Neural progenitor cell (in vitro differentiated cells): Measurements from ENCODE around the gene TMEM273. TPM values are rescaled to one million over a fixed set of nuclear protein-coding genes. Genes with fewer than 3 reads are reported as not detected.

Source experiments
- DNase-seq: peaks from one replicate; pipeline ENCODE4 v3.0.0-alpha.2; 2016; ENCODE audit warnings: low spot score
- H2AFZ ChIP-seq: fragments of 200-600 bp; sonication (generic); replicated peaks from 2 replicates; pipeline ENCODE4 v1.6.1; 2016; ENCODE audit warnings: antibody characterized with exemption
- H3F3A ChIP-seq: fragments of 200-600 bp; sonication (generic); 2 replicates; pipeline ENCODE4 v1.6.1; 2016; ENCODE audit warnings: antibody characterized with exemption, low read depth
- H3K27ac ChIP-seq: fragments of 200-600 bp; sonication (generic); 2 replicates; pipeline ENCODE4 v1.5.1; 2016; ENCODE audit warnings: mild to moderate bottlenecking
- H3K27me3 ChIP-seq: fragments of 200-600 bp; sonication (generic); 2 replicates; pipeline ENCODE4 v1.6.1; 2016; ENCODE audit warnings: mild to moderate bottlenecking, moderate library complexity
- H3K36me3 ChIP-seq: fragments of 200-600 bp; sonication (generic); 2 replicates; pipeline ENCODE4 v1.5.1; 2016
- H3K4me1 ChIP-seq: fragments of 200-600 bp; sonication (generic); 2 replicates; pipeline ENCODE4 v1.6.1; 2016; ENCODE audit warnings: mixed run types
- H3K4me2 ChIP-seq: fragments of 200-600 bp; sonication (generic); 2 replicates; pipeline ENCODE4 v1.6.1; 2016
- H3K4me3 ChIP-seq: fragments of 200-600 bp; sonication (generic); 2 replicates; pipeline ENCODE4 v1.5.1; 2016
- H3K79me2 ChIP-seq: fragments of 200-600 bp; sonication (generic); 2 replicates; pipeline ENCODE4 v1.6.1; 2016; ENCODE audit warnings: low read depth
- H3K9ac ChIP-seq: fragments of 200-600 bp; sonication (generic); 2 replicates; pipeline ENCODE4 v1.6.1; 2016
- H3K9me3 ChIP-seq: fragments of 200-600 bp; sonication (generic); 2 replicates; pipeline ENCODE4 v1.5.1; 2016; ENCODE audit warnings: low read depth
- H4K20me1 ChIP-seq: fragments of 200-600 bp; sonication (generic); 2 replicates; pipeline ENCODE4 v1.6.1; 2016; ENCODE audit warnings: low read depth
- H3K27ac Mint-ChIP-seq: 3 replicates; pipeline ENCODE4 v1.8.0; 2021; ENCODE audit warnings: mixed read lengths
- H3K27me3 Mint-ChIP-seq: 2 replicates; pipeline ENCODE4 v1.8.0; 2022; ENCODE audit warnings: low read depth, mild to moderate bottlenecking, inconsistent platforms, moderate library complexity, mixed read lengths; ENCODE audit not compliant: insufficient read depth
- H3K36me3 Mint-ChIP-seq: 3 replicates; pipeline ENCODE4 v1.8.0; 2021; ENCODE audit warnings: mixed read lengths
- H3K4me1 Mint-ChIP-seq: 3 replicates; pipeline ENCODE4 v1.8.0; 2021; ENCODE audit warnings: mixed read lengths
- H3K4me3 Mint-ChIP-seq: 3 replicates; pipeline ENCODE4 v1.8.0; 2021; ENCODE audit warnings: mild to moderate bottlenecking, moderate library complexity, mixed read lengths
- H3K9me3 Mint-ChIP-seq: 3 replicates; pipeline ENCODE4 v1.8.0; 2020; ENCODE audit warnings: mixed read lengths
- EZH2 ChIP-seq: fragments of 200-600 bp; sonication (generic); IDR thresholded peaks from 2 replicates; pipeline ENCODE4 v1.6.1; 2017; ENCODE audit warnings: antibody characterized with exemption, mild to moderate bottlenecking, moderate library complexity
- EZH2phosphoT487 ChIP-seq: fragments of 200-600 bp; sonication (generic); IDR thresholded peaks from 2 replicates; pipeline ENCODE4 v1.6.1; 2017; ENCODE audit warnings: antibody characterized with exemption
- total RNA-seq: library from RNA; depleted of rRNA; stranded (reverse); fragments of >200 nt; gene quantifications from 2 replicates; pipeline ENCODE4 v1.2.3, GENCODE V29; 2015; ENCODE audit warnings: low replicate concordance
- TF ChIP-seq, protein P1 (sequence below): fragments of 200-600 bp; sonication (generic); IDR thresholded peaks from 2 replicates; pipeline ENCODE4 v1.5.1; 2017; ENCODE audit warnings: antibody characterized with exemption, mild to moderate bottlenecking

Gene TMEM273
- total RNA-seq, 1 donor from 2014 or later, result not detected

GRCh38 chr10:49231086-49231820, 43.1 kb upstream of the TMEM273 start:
- peak; percentile 26 for DNase-seq
- H3K36me3 Mint-ChIP-seq, result no peaks in the 10 kb centered on the region
- Histone ChIP-seq H3K4me2 (no peak overlapping the region), H3K79me2 (no peaks in the 10 kb centered on the region), H3K9me3 (no peaks in the 10 kb centered on the region), H3K36me3 (no peaks in the 10 kb centered on the region), H3K4me1 (peaks cover 6% of the 10 kb centered on the region), H3K27me3 (peaks cover 17% of the 10 kb centered on the region), H3K27ac (no peak overlapping the region), H2AFZ (no peak overlapping the region), H3K4me3 (no peak overlapping the region), H3F3A (no peaks in the 10 kb centered on the region), H3K9ac (no peak overlapping the region), H4K20me1 (no peaks in the 10 kb centered on the region)
- peaks cover 9% of the 10 kb centered on the region for H3K27me3 Mint-ChIP-seq
- TF ChIP-seq, protein P1, sequence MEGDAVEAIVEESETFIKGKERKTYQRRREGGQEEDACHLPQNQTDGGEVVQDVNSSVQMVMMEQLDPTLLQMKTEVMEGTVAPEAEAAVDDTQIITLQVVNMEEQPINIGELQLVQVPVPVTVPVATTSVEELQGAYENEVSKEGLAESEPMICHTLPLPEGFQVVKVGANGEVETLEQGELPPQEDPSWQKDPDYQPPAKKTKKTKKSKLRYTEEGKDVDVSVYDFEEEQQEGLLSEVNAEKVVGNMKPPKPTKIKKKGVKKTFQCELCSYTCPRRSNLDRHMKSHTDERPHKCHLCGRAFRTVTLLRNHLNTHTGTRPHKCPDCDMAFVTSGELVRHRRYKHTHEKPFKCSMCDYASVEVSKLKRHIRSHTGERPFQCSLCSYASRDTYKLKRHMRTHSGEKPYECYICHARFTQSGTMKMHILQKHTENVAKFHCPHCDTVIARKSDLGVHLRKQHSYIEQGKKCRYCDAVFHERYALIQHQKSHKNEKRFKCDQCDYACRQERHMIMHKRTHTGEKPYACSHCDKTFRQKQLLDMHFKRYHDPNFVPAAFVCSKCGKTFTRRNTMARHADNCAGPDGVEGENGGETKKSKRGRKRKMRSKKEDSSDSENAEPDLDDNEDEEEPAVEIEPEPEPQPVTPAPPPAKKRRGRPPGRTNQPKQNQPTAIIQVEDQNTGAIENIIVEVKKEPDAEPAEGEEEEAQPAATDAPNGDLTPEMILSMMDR, result no peak
- TF ChIP-seq EZH2, result no peak
- TF ChIP-seq EZH2phosphoT487, result no peak
- peaks cover 2% of the 10 kb centered on the region for H3K9me3 Mint-ChIP-seq
- H3K4me1 Mint-ChIP-seq, result no peaks in the 10 kb centered on the region
- H3K27ac Mint-ChIP-seq, result no peak overlapping the region
- H3K4me3 Mint-ChIP-seq, result no peak overlapping the region

DNA sequence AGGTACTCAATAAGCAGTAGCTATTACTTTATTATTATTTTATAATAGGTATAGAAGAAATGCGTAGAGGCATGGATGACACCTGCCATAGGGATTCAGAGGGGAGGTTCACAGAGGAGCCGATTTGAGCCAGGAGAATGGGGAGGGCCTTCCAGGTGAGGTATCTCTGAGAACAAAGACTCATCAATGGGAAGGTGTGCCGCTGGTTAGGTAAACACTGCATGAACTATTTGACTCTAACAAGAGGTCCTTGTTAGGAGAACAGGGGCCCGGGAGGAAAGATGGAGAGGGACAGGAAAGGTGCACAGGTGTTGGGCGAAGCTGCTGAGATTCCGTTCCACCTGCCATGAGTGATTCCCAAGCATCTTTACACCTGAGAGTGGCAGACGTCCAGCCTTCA, 41.8 kb upstream of the TMEM273 start:
- H3K27me3 Mint-ChIP-seq, result peaks cover 10% of the 10 kb centered on the region
- no peaks in the 10 kb centered on the region for H4K20me1 ChIP-seq
- H3K4me3 Mint-ChIP-seq, result no peak overlapping the region
- H3K9me3 ChIP-seq, result no peaks in the 10 kb centered on the region
- H3K27me3 ChIP-seq, result peaks cover 10% of the 10 kb centered on the region
- no peak overlapping the region for H3K4me2 ChIP-seq
- no peaks in the 10 kb centered on the region for H3K36me3 ChIP-seq
- TF ChIP-seq, protein P1, result no peak
- TF ChIP-seq EZH2 (no peak), EZH2phosphoT487 (no peak)
- peaks cover 2% of the 10 kb centered on the region for H3K9me3 Mint-ChIP-seq
- no peak overlapping the region for H3K4me3 ChIP-seq
- DNase-seq, result no peak
- no peak overlapping the region for H3K27ac ChIP-seq
- H3K9ac ChIP-seq, result no peak overlapping the region
- no peaks in the 10 kb centered on the region for H3K79me2 ChIP-seq
- H2AFZ ChIP-seq, result no peak overlapping the region
- H3F3A ChIP-seq, result no peaks in the 10 kb centered on the region
- no peaks in the 10 kb centered on the region for H3K36me3 Mint-ChIP-seq
- H3K4me1 ChIP-seq, result peaks cover 6% of the 10 kb centered on the region
- H3K4me1 Mint-ChIP-seq, result no peaks in the 10 kb centered on the region
- H3K27ac Mint-ChIP-seq, result no peak overlapping the region

DNA sequence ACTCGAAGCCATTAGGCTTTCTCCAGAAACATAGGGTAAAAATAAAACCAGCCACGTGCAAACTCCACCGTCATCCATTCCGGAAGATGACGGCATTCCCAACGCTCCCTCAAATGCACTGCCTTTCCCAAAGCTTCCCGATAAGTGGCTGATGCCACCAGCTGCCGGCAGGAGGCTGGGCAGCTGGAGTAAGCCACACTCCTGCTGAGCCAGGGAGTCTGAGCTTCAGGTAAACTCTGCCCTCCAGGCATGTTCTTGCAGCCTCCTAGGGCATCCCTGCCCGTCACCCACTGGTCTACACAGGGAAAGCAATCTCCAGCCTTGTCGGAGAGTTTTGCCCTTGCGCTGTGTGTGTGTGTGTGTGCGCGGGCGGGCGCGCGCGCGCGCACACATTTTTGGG, 40.5 kb upstream of the TMEM273 start:
- Histone ChIP-seq H3K79me2 (no peaks in the 10 kb centered on the region), H3F3A (no peaks in the 10 kb centered on the region), H3K9ac (no peak overlapping the region), H3K4me1 (peaks cover 6% of the 10 kb centered on the region), H3K27me3 (peaks cover under 1% of the 10 kb centered on the region), H3K4me2 (no peak overlapping the region), H2AFZ (no peak overlapping the region), H3K9me3 (no peaks in the 10 kb centered on the region), H3K4me3 (no peak overlapping the region), H3K36me3 (no peaks in the 10 kb centered on the region), H3K27ac (no peak overlapping the region), H4K20me1 (no peaks in the 10 kb centered on the region)
- peaks cover 10% of the 10 kb centered on the region for H3K27me3 Mint-ChIP-seq
- TF ChIP-seq EZH2 (no peak), EZH2phosphoT487 (no peak)
- TF ChIP-seq, protein P1, result no peak
- DNase-seq, result no peak
- H3K9me3 Mint-ChIP-seq, result peaks cover 2% of the 10 kb centered on the region
- no peak overlapping the region for H3K27ac Mint-ChIP-seq
- no peaks in the 10 kb centered on the region for H3K4me1 Mint-ChIP-seq
- H3K4me3 Mint-ChIP-seq, result no peak overlapping the region
- no peaks in the 10 kb centered on the region for H3K36me3 Mint-ChIP-seq
